Midbrain (tissue), 1 donor: ENCODE data around the gene DSCAM.
"Not testable (repeated sequence)": the region's sequence is repeated elsewhere in the genome, so short reads cannot be mapped to it uniquely, and the experiment has no call there.

Experiments used
- DNase-seq: peaks from one replicate; lab custom pipeline; 2025; lab: John Stamatoyannopoulos, UW

The DSCAM gene

DNA sequence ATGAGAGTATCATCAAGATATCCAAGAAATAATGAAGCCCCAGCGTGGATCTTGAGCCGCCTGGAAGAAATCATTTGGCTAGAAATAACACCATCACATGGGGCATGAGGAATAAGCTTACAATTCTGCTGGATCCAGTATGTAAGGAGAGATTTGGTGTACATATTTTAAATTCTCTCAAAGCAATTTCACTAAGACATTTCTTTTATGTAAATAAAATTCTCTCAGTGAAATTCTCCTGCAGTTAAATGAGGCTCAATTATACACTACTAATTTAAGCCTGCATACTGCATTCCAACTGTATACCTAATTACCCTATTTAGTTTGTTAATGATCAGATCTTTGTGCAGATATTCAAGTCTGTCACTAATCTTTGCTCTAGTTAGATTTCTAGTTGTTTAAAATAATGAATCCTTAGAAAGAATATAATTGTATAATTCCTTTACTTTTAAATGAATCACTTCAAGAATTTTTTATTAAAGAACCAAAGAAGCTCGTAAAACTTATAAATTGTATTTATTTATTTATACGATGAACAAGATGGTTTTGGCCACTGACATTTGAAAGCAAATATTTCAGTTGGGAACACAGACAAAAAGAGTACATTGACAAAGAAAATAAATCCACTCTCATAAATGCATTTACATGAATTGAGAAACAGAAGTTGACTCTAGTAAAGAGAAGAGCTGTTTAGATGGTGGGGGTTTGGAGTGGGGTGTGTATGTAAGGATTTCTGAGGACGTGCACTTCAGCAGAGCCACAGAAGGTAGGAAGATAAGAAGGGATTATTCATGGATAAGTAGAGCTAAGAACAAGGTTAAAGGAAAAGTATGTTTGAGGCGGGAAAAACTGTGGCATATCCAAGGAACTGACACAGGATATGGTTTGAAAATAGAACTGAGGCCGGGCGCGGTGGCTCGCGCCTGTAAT, 466.8 kb downstream of the DSCAM start:
- no peak for DNase-seq

DNA sequence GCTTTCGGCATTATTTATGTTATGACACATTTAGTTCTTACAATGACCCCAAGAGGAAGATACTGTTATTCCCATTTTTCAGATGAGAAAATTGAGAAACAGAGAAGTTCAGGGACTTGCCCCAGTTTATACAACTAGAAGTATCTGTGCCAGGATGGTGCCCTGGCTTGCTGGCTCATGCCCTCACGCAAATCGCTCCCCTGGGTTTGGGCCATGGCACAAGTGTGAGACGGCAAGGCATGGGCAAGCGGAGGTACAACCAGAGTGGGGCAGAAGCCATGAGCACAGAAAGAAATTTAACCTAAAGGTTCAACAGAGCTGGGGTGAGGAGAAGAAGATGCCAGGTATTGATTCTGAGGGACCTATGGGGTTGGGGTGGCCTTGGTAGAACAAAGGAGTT, 469.8 kb downstream of the DSCAM start:
- no peak for DNase-seq

DNA sequence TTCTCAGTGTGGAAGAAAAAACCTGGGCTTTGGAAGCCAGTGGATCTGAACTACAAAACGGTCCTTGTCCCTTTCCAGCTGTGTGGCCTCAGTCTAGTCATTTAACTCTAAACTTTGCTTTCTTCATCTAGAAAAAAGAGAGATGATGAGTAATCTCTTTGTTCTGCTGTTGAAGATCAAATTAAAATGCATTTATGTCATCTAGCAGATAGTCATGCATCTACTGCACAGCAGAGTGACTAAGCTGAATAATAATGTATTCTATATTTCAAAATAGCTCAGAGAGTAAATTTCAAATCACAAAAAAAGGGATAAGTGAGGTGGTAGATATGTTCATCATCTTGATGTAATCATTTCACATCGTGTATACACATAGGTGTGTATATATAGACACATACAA, 473.2 kb downstream of the DSCAM start:
- no peak for DNase-seq

DNA sequence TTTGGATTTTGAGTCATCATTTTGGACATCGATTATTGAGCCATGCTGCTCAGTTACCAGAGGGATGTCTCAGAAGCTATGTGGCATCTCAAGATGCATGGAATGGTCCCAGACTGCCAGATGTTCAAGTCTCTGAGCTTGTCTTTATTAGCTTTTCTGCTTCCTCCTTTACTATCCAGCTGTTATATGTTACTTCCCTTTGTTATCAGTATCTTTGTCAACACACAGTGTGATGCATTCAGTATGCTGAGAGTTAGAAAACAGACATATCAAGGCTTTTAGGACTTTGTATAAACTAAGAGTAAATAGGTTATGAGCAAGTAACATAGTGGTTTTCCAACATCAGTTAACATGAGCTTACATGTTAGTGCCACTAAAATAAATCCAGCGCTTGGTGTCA, 474.5 kb downstream of the DSCAM start:
- DNase-seq, result no peak

DNA sequence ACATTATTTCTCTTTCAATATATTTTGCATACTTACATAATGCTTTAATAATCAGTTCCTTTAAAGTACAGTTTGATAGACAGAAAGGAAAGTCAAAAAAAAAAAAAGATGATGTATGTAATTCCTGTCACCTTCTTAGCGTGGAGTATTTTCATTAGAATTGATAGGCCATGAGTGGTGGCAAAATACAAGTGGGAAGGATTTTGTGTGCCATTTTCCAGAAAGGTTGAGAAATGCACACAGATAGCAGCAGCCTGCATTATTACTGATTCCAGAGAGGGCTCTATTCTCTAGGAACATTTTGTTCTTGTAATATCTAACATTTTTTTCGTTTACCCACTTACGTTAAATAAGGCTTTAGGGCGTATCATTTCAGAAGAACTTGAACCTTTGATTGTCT, 475.6 kb downstream of the DSCAM start:
- DNase-seq, result no peak

DNA sequence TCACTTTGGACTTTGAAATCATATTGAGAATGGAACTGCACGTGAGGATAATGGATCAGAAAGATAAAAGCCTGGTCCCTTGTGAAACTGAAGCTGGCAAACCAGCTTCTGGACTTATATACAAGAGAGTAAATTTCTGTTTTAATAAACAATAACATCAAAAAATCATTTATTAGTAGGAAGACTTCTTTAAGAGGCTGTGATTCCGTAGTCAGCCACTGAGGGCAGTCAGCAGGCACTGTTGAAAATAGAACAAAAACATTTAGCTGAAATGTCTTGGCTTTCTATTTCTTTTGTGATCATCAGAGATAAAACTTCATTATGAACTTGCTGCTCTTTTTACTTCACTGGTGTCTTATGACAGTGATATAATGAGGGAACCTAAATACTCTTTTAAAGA, 490.3 kb downstream of the DSCAM start:
- DNase-seq, result no peak

DNA sequence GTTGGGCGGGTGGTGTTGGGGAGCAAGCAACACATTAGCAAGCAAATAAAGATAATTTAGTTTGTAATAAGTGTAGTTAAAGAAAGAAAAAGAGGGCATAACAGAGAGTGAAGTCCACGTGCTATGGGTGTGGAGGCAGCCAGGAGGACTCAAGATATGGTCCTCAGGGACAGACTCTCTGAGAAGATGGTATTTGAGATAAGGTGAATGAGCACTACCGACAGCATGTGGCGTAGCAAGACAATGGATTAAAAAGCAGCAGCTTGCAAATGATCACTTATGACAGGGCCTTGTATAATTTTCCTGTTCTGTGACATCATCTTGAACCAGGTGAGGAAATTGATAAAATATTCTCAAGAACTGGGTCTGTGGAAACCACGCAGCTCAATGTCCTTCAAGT, 491.9 kb downstream of the DSCAM start:
- DNase-seq, result no peak

DNA sequence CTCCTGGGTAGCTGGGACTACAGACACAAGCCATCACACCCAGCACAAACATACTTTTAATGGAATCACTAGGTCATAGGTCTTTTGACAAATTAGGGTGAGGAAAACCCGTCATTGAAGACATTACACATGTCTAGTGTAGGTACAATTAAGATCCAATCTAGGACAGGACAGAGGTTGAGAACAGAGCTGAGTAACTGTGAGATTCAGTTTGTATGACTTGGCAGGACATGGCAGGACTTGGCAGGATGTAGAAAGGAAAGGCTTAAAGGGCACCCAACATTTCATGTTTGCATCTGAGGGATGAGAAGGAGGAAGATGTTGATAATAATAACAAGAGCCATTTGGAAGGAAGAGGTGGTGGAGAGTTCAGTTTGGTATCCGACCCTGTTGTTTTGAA, 496.0 kb downstream of the DSCAM start:
- no peak for DNase-seq

DNA sequence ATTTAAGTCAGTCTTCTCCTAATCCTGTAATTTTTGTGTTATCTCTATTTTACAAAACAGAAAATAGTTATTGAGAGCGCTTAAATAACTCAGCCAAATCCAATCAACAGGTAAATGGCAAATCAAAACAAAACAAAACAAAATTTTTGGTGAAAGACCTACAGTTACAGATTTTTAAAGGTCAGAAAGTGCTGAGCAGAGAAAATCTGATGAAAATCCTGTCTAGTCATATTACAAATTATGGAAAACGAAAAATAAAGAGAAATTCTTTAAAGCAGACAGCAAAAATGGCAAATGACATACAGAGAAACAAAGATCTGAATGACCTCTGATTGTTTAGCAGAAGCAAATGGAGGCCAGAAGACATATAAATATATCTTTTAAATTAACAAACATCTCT, 497.4 kb downstream of the DSCAM start:
- no peak for DNase-seq

DNA sequence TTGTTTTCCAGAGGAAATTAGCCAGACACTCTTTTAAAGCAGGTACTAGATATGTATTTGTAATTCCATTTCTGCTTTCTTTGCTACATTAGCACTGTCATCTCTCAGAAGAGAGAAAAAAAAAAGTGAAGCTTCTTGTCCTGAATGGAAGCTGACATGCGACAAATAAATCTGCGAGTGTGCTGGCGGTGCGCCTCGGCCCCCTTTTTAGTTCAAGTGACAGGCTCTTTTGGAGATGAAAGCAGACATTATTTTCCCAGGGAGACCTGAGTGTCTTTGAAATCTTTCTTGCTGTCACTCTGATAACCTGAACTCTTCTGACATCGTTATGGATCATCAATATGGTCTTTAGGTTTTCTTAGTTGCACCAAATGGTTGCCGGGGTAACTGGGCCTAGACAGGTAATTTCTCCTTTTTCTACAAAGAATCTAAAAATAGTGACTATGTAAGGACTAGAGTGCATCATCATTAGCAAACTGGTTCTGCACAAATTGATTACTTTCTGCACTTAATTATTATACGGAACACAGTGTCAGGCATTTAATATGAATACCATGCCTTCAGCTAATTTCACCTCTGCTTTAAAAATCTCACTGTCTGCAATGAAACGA, 501.1 kb downstream of the DSCAM start:
- DNase-seq, result no peak

DNA sequence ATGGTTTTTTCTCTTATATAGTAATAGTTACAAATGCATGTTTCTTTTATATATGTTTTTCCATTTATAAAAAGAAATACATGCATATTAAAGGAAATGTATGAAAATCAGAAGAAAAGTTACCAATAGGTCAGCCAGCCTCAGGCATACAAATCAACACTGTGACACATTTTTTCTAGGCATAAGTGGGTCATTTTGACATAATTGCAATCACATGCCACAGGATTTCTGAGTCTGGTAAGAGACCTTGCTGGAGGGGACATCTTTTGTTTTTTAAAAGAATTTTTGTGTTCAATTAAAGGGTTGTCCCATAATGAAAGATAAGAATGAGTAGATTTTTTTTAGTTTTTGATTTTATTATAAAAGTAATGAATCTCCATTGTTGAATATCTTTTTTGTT, 506.6 kb downstream of the DSCAM start:
- DNase-seq, result no peak

DNA sequence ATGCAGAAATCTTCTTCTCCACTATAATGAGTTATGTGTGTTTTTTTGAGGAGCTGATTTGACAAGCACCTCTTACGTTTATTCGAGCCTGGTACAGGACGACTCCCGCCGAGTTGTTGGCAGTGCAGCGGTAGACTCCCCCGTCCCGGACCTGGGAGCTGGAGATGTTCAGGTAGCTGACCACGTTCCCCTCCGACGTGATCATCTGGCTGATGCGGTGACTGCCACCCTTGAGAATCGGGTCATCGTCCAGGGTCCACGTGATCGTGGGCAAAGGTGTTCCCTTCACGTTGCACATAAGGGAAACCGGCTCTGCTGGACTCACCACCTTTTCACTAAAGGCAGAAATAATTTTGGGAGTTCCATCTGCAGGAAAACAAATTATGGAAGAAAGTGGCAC, 507.9 kb downstream of the DSCAM start:
- no peak for DNase-seq

DNA sequence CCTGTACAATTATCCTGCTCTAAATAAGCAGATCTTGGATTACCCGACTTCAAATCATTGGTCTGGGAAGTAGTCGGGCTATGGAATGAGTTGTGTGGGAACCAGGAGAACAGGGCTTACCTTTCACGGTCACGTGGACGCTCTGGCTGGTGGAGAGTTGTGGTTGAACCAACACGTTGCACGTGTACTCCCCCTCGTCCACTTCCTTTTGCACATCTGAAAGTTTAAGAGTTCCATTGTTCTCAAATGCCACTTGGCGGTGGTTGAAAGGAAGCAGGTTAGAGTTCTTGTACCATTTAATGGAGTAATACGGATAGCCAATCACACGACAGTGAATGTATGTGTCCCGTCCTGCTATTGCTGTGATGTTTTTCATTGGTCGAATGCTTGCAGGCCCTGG, 509.0 kb downstream of the DSCAM start:
- DNase-seq, result no peak

DNA sequence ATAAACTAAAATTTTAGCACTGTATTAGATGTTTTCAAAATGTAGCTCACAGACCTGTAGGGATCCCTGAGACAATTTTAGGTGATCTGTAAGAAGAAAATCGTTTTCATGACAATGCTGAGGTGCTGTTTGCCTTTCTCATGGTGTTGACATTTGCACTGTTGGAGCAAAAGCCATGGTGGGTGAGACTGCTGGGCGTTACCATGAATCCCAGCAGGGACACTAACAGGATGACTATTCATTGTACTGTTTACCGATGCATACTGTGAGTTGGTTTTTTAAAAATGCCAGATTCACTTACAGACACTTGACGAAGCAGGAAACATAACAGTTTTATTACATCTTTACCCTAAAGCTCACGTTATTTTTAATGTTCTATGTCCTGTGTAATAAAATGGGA, 511.3 kb downstream of the DSCAM start:
- no peak for DNase-seq

DNA sequence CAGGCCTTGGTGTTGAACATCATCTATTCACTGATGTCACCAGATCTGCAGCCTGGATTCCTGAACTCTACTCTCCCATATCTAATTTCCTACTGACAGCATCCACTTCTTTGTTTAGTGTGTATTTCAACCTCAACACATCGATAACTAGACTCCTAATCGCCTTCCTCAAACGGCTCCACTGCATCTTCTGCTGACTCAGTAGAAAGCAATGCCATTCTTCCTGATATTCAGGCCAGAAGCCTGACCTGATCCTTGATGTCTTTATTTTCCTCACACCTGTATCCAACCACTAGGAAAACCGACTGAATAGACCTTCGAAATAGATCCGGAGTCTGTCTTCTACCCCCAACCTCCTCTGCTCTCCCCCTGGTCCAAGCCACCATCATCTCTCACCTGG, 512.8 kb downstream of the DSCAM start:
- DNase-seq, result no peak

DNA sequence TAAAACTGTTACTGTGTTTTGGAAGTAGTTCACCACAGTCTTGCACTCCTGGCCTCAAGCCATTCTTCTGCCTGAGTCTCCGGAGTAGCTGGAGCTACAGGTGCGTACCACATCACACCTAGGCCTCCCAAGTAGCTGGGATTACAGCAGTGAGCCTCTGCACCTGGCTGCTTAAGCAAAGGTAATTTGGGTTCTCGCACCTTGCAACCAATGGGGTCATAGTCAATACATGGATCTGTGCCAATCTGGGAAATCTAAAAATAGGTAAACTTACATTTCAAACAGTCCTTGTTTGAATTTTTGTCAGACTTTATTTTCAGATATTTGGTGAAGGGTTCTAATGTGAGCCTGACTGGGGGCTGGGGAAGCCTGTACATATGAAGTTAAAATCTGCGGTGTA, 513.2 kb downstream of the DSCAM start:
- DNase-seq, result no peak

DNA sequence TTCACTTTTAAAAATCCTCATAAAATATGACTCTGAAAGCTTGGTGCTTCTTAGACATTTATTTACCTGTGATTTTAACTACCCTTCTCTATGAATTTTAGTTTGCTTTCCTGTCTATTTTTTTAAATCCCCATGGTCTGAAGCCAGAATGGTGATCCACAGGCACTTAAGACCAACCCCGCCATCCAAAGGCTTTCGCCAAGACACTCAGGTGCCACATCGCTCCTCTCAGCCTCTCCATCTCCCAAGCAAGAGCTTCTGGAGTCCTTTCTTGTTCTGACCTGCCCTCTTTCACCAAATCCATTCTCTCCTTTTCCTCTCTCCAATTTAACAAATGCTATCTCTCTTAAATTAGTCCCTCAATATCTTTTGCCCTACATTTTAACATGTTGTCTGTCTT, 515.2 kb downstream of the DSCAM start:
- no peak for DNase-seq

DNA sequence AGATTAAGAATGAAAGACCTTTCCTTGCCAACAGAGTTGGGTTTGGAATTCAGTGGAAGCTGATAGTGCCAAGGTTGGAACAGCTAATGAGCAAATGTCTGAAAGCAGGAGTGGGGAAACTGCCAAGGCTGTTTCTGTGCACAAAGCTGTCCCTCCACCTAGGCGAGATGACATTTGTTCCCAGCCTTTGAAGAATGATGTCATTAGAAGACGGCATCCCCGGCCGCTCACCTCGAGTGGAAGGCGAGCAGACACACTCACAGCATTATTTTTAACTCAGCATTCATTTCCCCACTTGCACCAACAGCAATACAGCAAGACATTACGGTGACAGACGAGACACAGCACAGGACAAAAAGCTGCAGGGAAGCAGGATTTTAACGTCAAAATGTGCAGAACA, 515.8 kb downstream of the DSCAM start:
- no peak for DNase-seq

DNA sequence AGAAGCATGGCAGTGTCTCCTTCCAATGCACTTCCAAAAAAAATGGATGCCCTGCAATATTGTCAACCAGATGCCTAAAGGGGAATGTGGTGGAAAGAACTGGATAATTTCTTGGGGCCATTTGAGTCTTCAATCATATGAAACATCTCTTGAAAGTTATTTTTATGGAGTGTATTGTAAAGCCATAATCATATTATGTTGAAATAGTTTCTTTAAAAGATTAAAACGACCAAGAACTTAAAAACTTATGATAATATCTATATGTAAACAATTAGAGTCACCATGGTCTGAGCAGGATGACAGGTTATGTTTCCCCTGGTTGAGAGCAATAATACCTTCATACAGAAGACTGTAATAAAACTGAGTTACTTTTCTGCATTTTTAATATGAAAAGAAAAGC, 522.6 kb downstream of the DSCAM start:
- DNase-seq, result no peak

DNA sequence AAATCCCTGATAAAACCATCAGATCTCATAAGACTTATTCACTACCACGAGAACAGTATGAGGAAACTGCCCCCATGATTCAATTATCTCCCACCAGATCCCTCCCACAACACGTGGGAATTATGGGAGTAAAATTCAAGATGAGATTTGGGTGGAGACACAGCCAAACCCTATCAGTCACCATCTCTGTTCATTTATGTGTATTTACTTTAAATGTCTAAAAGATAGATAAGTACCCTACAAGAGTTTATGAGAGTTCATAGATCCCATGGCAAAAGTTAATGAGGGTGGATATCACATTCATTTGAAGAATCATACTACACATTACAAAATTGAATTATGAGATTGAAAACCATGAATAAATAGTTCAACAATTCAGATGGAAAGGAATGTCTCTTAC, 526.2 kb downstream of the DSCAM start:
- not testable (repeated sequence) for DNase-seq

DNA sequence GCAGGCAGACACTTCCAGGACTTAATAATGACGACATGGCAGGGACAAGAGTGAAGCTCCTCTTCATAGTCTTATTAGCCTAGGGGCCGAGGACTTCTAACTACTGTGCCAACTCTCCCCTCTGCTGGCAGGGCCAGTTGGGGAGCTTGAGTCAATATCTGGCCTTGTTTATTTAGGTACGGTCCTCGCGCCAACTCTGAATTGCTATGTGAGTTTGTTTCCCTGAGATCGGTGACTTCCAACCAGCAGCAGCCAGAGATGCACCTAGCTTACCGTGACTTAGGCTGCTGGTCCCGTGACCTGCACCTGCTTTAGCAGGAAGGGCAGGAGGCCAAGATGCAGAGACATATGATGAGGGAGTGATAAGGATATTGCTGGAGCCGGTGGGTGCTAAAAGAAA, 528.6 kb downstream of the DSCAM start:
- no peak for DNase-seq

DNA sequence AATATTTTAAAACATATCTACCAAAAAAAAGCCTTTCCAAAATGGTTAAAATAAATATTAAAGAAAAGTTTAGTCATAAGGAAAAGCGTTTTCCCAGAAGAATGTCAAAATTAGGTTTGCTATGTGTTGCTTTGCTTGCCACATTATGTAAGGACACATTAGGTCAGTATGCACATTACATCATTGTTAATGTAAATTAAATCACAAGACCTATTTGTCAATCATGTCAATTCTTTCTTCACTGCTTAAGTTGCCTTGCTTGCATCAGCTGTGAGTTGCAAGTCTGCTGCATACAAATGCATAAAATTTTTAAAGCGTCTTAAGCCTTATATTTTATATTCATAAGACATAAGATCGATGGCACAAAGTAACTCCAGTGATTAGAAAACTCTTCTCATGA, 530.9 kb downstream of the DSCAM start:
- DNase-seq, result no peak

DNA sequence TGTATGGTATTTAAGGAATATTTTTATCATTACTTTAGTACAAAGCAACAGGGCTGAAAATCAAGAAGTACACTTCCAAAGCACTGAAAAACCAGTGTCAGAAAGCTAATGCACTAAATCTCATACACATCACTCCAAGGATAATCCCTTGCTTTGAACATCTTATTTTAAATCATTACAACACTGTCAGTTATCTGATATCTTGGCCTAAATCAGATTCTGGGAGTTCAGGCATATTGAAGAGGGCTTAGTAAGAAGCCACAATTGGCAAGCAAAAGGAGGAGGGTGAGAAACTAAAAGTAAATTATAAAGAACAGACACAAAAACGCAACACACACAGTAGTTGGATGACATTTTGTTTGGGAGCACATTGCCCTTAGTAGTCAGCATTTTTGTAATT, 531.3 kb downstream of the DSCAM start:
- no peak for DNase-seq

DNA sequence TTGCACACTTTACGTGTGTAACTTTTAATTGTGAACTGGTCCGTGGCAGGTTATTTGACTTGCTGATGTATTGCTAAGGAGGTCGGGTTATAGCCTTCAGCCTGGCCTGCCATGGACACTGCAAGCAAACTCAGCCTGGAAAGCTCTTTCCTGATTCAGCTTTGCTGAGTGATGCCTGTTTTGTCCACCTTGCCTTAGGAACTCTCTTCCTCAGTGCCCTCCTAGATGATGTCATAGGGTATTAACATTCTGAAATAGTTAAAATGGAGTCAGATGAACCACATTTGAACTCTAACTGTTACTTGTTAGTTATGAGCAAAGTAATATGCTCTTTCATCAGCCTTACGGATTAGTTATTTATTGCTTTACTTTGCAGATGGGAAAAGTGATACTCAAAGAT, 533.7 kb downstream of the DSCAM start:
- no peak for DNase-seq
